Liver (tissue), 3 donors: ENCODE measurements around the gene CSH2.
A peak's percentile ranks its signal among the peaks of the same experiment; 100 is the strongest.
"Not testable (repeated sequence)": the region's sequence is repeated elsewhere in the genome, so short reads cannot be mapped to it uniquely, and the experiment has no call there.

ENCODE experiments used
- CTCF ChIP-seq: fragments of 150-350 bp; IDR thresholded peaks from 2 replicates; pipeline ENCODE4 v1.5.1; 2017; ENCODE audit warnings: improper control_type of control experiment, low read depth, low read length; ENCODE audit not compliant: missing input control
- EGR1 ChIP-seq, 2 donors: IDR thresholded peaks; 2 replicates each; pipeline ENCODE4 v1.6.1; 2016 to 2018; ENCODE audit warnings: antibody characterized with exemption in 2 of 2, low read depth in 2 of 2
- GABPA ChIP-seq, 2 donors: IDR thresholded peaks in 1 of 2; conservative IDR thresholded peaks in 1 of 2; 2 replicates each; pipeline ENCODE4 v1.6.1; 2016; ENCODE audit warnings: antibody characterized with exemption in 2 of 2, mild to moderate bottlenecking in 1 of 2, moderate library complexity in 1 of 2
- HNF4A ChIP-seq, 2 donors: conservative IDR thresholded peaks; 2 replicates each; pipeline ENCODE4 v1.6.1; 2016; ENCODE audit warnings: antibody characterized with exemption in 2 of 2, mild to moderate bottlenecking in 2 of 2
- HNF4G ChIP-seq: IDR thresholded peaks from 2 replicates; pipeline ENCODE4 v1.6.1; 2016; ENCODE audit warnings: antibody characterized with exemption
- JUND ChIP-seq, 2 donors: IDR thresholded peaks; 2 replicates each; pipeline ENCODE4 v1.6.1; 2016; ENCODE audit warnings: antibody characterized with exemption in 2 of 2
- MAX ChIP-seq: IDR thresholded peaks from 2 replicates; pipeline ENCODE4 v1.6.1; 2016; ENCODE audit warnings: antibody characterized with exemption
- NR2F2 ChIP-seq: IDR thresholded peaks from 2 replicates; pipeline ENCODE4 v1.6.1; 2016; ENCODE audit warnings: antibody characterized with exemption
- RAD21 ChIP-seq, 2 donors: IDR thresholded peaks; 2 replicates each; pipeline ENCODE4 v1.6.1; 2016; ENCODE audit warnings: antibody characterized with exemption in 2 of 2, mild to moderate bottlenecking in 2 of 2
- REST ChIP-seq: IDR thresholded peaks from 2 replicates; pipeline ENCODE4 v1.6.1; 2016; ENCODE audit warnings: antibody characterized with exemption, mild to moderate bottlenecking
- SP1 ChIP-seq: IDR thresholded peaks from 2 replicates; pipeline ENCODE4 v1.6.1; 2018; ENCODE audit warnings: antibody characterized with exemption, mild to moderate bottlenecking
- TAF1 ChIP-seq: conservative IDR thresholded peaks from 2 replicates; pipeline ENCODE4 v1.6.1; 2016; ENCODE audit warnings: antibody characterized with exemption, mild to moderate bottlenecking
- YY1 ChIP-seq: IDR thresholded peaks from 2 replicates; pipeline ENCODE4 v1.6.1; 2016; ENCODE audit warnings: antibody characterized with exemption, mild to moderate bottlenecking
- ZBTB33 ChIP-seq: IDR thresholded peaks from 2 replicates; pipeline ENCODE4 v1.6.1; 2016; ENCODE audit warnings: antibody characterized with exemption
- donor health status: healthy.
- donor health status: healthy.

- TF ChIP-seq CTCF (peak; percentile 8), RAD21 (IDR thresholded peaks at IDR 0.05) (peak in 1 of 2 donors; percentile 27)
- TF ChIP-seq EGR1 (IDR thresholded peaks at IDR 0.05; ENCODE audit: low read depth in 2 of 2); SP1; REST; ZBTB33; GABPA (IDR thresholded peaks at IDR 0.05 in 1 of 2, conservative IDR thresholded peaks at IDR 0.05 in 1 of 2); NR2F2; MAX; JUND (IDR thresholded peaks at IDR 0.05); YY1; HNF4A (conservative IDR thresholded peaks at IDR 0.05); TAF1; HNF4G: not testable (repeated sequence)
Measured at GRCh38 chr17:63889026-63889848, 15.8 kb upstream of the CSH2 start.
